ENCODE measurements around the gene ACSL6. TPM values are rescaled to one million over a fixed set of nuclear protein-coding genes. Genes with fewer than 3 reads are reported as not detected.
A peak's percentile ranks its signal among the peaks of the same experiment; 100 is the strongest.

Gene ACSL6, protein sequence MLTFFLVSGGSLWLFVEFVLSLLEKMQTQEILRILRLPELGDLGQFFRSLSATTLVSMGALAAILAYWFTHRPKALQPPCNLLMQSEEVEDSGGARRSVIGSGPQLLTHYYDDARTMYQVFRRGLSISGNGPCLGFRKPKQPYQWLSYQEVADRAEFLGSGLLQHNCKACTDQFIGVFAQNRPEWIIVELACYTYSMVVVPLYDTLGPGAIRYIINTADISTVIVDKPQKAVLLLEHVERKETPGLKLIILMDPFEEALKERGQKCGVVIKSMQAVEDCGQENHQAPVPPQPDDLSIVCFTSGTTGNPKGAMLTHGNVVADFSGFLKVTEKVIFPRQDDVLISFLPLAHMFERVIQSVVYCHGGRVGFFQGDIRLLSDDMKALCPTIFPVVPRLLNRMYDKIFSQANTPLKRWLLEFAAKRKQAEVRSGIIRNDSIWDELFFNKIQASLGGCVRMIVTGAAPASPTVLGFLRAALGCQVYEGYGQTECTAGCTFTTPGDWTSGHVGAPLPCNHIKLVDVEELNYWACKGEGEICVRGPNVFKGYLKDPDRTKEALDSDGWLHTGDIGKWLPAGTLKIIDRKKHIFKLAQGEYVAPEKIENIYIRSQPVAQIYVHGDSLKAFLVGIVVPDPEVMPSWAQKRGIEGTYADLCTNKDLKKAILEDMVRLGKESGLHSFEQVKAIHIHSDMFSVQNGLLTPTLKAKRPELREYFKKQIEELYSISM
- total RNA-seq (0.26 and 0.33 TPM in 2 replicates), polyA plus RNA-seq (0.02 and 0.08 TPM in 2 replicates), polyA minus RNA-seq (ENCODE audit: low replicate concordance) (not detected in 2 replicates)
- not detected in 2 replicates for polyA plus RNA-seq (2012)

DNA sequence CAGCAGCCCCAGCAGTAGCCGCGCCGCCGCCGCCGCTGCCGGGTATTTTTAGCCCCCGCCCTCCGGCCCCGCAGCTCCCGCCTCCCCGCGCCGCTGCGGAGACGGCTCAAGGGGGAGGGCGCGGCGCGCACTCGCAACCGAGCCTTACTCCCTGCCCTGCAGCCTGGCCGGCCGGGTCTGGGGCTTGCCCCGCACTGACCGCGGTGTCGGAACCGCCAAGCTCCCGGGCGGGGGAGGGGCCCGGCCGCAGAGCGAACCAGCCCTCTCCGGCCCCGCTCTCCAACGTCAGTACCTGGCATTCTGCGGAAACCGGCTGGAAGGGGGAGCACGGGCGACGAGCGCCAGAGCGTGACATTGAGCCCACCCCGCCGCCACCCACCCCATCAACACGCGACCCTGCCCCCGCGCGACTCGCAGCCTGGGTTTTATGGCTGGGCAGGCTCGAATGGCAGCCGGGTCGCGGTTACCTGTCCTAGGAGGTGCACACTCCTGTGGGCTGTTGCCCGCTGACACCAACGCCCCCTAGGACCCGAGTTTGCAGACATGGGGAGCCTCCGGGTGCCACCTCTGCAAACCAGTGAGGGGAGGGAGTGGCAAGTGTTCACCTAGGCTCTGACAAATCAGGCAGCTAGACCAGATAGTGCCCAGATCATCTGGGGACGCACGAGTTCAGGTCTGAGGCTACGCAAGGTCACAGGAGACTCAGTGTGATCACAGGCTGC, at the start of gene ACSL6:
TSS of gene ACSL6 (minus strand) at position 37 of the 722 bp plus-strand sequence. CDS start 105 bp downstream, outside the sequence.
- H3K9me3 ChIP-seq (ENCODE audit: control insufficient read depth, insufficient read depth, low read depth, low read length), result no peaks in the 10 kb centered on the region
- H3K79me2 ChIP-seq (ENCODE audit: control insufficient read depth, insufficient read depth, low read length), result no peaks in the 10 kb centered on the region
- DNase-seq (ENCODE audit: low read depth in 2 of 2), result no peak
- H3K27me3 ChIP-seq (ENCODE audit: control insufficient read depth, insufficient read depth, low read length), result peaks cover 35% of the 10 kb centered on the region
- peak within 1 kb of the TSS; percentile 77 for H3K4me2 ChIP-seq (ENCODE audit: extremely low read depth, insufficient read depth, low read length)
- peak within 1 kb of the TSS; percentile 14 to 55 (median 30) for H3K4me3 ChIP-seq (replicated peaks in 1 of 4; ENCODE audit: control extremely low read depth in 1 of 4, insufficient read depth in 1 of 4, low read depth in 3 of 4, low read length in 4 of 4)
- H3K27ac ChIP-seq (ENCODE audit: insufficient read depth, low read length), result no peak within 1 kb of the TSS
- no peak within 1 kb of the TSS for H3K9ac ChIP-seq (ENCODE audit: insufficient read depth, low read length)
- TF ChIP-seq EZH2 (IDR thresholded peaks at IDR 0.05; ENCODE audit: low read length, missing control alignments), result peak; percentile 89
- TF ChIP-seq, protein P1, sequence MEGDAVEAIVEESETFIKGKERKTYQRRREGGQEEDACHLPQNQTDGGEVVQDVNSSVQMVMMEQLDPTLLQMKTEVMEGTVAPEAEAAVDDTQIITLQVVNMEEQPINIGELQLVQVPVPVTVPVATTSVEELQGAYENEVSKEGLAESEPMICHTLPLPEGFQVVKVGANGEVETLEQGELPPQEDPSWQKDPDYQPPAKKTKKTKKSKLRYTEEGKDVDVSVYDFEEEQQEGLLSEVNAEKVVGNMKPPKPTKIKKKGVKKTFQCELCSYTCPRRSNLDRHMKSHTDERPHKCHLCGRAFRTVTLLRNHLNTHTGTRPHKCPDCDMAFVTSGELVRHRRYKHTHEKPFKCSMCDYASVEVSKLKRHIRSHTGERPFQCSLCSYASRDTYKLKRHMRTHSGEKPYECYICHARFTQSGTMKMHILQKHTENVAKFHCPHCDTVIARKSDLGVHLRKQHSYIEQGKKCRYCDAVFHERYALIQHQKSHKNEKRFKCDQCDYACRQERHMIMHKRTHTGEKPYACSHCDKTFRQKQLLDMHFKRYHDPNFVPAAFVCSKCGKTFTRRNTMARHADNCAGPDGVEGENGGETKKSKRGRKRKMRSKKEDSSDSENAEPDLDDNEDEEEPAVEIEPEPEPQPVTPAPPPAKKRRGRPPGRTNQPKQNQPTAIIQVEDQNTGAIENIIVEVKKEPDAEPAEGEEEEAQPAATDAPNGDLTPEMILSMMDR (conservative IDR thresholded peaks at IDR 0.05 in 1 of 2, IDR thresholded peaks at IDR 0.05 in 1 of 2; ENCODE audit: low read depth in 1 of 2, low read length in 2 of 2), result no peak
- no peaks in the 10 kb centered on the region for H4K20me1 ChIP-seq (ENCODE audit: control insufficient read depth, extremely low read depth, insufficient read depth, low read length)
- H2AFZ ChIP-seq (ENCODE audit: low read length), result no peak within 1 kb of the TSS
- H3K4me1 ChIP-seq (ENCODE audit: control insufficient read depth, extremely low read depth, insufficient read depth, low read length), result no peaks in the 10 kb centered on the region
- H3K36me3 ChIP-seq (ENCODE audit: control insufficient read depth, insufficient read depth, low read length), result no peaks in the 10 kb centered on the region

DNA sequence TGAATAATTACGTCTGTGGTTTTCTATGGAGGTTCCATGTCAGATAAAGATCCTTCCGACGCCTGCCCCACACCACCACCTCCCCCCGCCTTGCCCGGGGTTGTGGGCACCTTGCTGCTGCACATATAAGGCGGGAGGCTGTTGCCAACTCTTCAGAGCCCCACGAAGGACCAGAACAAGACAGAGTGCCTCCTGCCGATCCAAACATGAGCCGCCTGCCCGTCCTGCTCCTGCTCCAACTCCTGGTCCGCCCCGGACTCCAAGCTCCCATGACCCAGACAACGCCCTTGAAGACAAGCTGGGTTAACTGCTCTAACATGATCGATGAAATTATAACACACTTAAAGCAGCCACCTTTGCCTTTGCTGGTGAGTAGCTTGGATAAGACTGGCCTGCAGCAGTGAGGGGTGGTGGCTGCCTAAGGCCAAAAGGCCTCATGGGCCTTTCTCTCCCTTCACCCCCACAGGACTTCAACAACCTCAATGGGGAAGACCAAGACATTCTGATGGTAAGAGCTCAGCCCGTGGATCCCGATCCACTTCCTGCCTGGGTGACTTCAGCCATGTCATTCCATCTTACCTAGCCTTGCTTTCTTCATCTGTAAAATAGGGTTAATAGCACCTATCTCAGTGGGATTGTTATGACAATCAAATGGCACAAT, 49.2 kb upstream of the ACSL6 start, which contains the start of gene IL3:
TSS of gene IL3 (plus strand) at position 155 of the 661 bp plus-strand sequence. CDS start at position 207, 52 bp downstream.
- no peak for TF ChIP-seq EZH2 (IDR thresholded peaks at IDR 0.05; ENCODE audit: low read length, missing control alignments)
- TF ChIP-seq, protein P1 (conservative IDR thresholded peaks at IDR 0.05 in 1 of 2, IDR thresholded peaks at IDR 0.05 in 1 of 2; ENCODE audit: low read depth in 1 of 2, low read length in 2 of 2), result no peak
- DNase-seq (ENCODE audit: low read depth in 2 of 2), result no peak
- Histone ChIP-seq H3K4me1 (ENCODE audit: control insufficient read depth, extremely low read depth, insufficient read depth, low read length) (peaks cover 4% of the 10 kb centered on the region), H3K79me2 (ENCODE audit: control insufficient read depth, insufficient read depth, low read length) (no peaks in the 10 kb centered on the region), H3K9ac (ENCODE audit: insufficient read depth, low read length) (no peak within 1 kb of the TSS), H2AFZ (ENCODE audit: low read length) (no peak within 1 kb of the TSS), H4K20me1 (ENCODE audit: control insufficient read depth, extremely low read depth, insufficient read depth, low read length) (no peaks in the 10 kb centered on the region), H3K36me3 (ENCODE audit: control insufficient read depth, insufficient read depth, low read length) (no peaks in the 10 kb centered on the region), H3K27me3 (ENCODE audit: control insufficient read depth, insufficient read depth, low read length) (no peaks in the 10 kb centered on the region), H3K9me3 (ENCODE audit: control insufficient read depth, insufficient read depth, low read depth, low read length) (no peaks in the 10 kb centered on the region), H3K4me2 (ENCODE audit: extremely low read depth, insufficient read depth, low read length) (no peak within 1 kb of the TSS), H3K4me3 (replicated peaks in 1 of 4; ENCODE audit: control extremely low read depth in 1 of 4, insufficient read depth in 1 of 4, low read depth in 3 of 4, low read length in 4 of 4) (no peak within 1 kb of the TSS), H3K27ac (ENCODE audit: insufficient read depth, low read length) (no peak within 1 kb of the TSS)
